ENCODE measurements around the gene MBL2.

MBL2 gene

DNA sequence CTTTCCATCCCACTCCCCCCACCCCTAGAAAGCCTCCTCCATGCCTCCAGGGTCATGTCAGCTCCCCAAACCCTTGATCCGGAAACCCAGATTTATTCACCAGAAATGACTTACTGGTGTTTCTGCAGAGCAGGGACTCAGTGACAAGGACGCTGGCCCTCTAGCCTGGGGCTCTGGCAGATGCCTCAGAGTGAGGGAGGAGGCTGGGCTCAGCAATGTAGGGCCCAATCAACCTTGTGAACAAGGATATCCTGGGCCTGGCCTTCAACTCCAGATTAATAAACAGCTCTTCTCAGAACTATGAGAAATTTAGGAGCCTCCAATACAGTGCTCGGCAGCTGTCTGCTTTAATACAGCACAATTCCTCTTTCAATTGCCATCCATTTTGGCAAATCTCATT is at the start of gene MBL2:
MBL2 (minus strand) TSS at position 162 of the 400 bp plus-strand sequence. CDS start 1,149 bp downstream, outside the sequence.
- no peak for DNase-seq

GRCh38 chr10:52820309-52820708 is 47.7 kb upstream of the MBL2 start:
- no peak for DNase-seq

- no peak for DNase-seq
Measured at GRCh38 chr10:52818019-52818418, 45.4 kb upstream of the MBL2 start.

DNA sequence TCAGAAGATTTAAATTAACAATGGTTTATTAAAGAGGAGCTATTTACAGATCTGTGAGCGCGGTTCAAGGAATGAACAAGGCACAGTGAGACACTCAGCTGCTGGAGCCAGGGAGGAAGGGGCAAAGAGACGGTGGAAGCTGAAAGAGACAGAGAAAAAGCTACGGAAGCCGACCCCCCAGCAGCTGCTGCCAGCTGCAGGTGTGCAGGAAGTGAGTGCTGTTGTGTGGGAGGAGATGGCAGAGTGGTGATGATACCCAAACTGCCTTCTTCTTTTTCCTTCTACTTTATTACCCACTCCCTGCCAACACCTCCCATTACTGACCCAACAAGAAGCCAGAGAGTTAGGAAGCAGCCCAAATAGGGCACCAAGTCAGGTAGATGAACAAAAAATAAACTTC is 41.9 kb upstream of the MBL2 start:
- DNase-seq: no peak

GRCh38 chr10:52811776-52812175 is 39.2 kb upstream of the MBL2 start:
- no peak for DNase-seq

DNA sequence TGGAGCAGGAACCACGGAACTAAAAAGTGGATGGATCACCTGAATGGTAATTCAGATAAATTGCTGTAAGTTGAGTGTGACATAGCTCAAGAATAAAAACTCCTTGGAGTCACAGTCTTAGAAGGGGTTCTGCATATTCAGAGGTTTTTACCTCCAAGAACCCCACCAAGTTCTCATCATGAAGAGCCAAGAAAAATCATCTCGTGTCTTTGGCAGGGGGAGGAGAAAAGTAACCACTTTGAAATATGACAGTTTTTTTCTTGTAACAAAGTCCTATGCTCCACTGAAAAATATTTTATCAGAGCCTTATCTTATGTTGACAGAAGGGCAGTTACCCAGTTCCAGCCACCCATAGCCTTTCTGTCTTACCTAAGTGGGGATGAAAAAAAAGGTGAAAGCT is 38.2 kb upstream of the MBL2 start:
- no peak for DNase-seq

- DNase-seq: no peak
Measured at GRCh38 chr10:52807803-52808202, 35.2 kb upstream of the MBL2 start.

GRCh38 chr10:52805414-52806285 is 33.1 kb upstream of the MBL2 start:
- DNase-seq: no peak

- DNase-seq: no peak
Measured at GRCh38 chr10:52801947-52802346, 29.4 kb upstream of the MBL2 start.

DNA sequence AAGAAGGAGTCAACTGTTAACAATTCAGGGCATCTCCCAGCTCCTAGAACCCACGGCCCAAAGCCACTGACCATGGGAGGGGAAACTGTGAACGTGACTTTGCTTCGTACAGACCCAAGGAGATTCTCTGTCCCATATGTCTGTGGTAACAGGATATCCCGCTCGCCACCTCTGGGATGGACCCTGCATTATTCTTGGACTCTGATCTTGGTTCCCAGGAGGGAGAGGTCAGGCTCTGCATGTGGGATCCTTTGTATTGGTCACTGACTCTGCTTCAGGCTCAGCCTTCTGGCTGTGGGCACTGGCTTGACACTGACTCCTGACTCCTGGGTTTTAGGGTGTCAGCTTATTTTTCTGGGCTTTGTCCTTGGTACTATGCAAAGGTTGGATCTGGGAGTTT is 13.5 kb upstream of the MBL2 start:
- DNase-seq: no peak

- DNase-seq: no peak
Measured at GRCh38 chr10:52785418-52785817, 12.8 kb upstream of the MBL2 start.

DNA sequence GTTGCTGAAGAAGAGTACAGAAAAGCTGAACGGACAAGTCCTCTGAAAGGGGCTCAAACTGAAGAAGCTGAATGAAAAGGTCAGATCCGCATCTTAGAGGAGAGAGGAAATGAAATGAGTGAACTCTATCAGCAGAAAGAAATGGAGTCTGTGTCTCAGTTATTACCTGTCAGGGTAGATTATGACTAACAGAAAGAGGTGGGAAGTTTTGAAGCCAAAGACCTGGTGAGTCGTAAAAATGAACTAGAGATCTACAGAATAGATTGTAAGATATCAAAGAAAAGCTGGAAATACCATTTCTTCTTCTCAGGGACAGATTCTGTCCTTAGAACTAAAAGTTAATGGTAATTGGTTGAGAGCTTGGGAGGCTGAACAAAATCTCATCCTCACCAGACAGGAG is 11.1 kb upstream of the MBL2 start:
- no peak for DNase-seq

- no peak for DNase-seq
Measured at GRCh38 chr10:52782554-52782953, 10.0 kb upstream of the MBL2 start.

DNA sequence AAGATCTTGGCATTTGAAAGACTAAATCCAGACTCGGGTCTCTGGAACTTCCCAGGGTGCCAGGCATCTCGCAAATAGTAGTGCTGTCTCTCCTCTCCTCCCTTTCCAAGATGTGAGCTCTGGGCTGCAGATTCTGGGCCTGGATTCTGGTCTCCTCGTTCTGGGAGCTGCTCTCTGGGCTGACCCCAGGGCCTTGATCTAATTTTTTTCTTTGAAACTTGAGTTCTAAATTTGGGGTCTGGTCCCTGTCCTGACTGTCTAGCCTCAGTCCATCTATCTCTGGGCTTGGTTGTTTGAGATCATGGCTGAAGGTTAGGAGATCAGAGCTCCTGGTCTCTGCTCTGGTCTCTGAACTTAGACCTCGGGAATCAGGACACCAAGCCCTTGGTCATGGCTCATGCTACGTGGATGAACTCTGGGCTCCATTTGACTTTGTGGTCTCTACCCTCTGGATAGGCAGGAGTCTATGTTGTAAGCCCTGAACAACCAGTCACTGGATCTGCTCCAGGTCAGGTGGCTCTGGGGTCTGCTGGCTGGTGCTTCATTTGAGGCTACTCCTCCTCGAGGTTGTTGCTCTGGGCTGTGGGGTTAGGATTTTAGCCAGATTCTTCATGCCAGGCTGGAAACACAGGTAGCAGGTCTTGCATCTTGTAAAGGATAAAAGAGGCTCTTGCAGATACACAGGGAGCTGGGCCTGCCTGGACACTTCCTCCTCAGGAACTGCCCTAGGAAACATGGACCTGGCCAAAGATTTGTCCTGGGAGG is 8.0 kb upstream of the MBL2 start:
- DNase-seq: no peak

DNA sequence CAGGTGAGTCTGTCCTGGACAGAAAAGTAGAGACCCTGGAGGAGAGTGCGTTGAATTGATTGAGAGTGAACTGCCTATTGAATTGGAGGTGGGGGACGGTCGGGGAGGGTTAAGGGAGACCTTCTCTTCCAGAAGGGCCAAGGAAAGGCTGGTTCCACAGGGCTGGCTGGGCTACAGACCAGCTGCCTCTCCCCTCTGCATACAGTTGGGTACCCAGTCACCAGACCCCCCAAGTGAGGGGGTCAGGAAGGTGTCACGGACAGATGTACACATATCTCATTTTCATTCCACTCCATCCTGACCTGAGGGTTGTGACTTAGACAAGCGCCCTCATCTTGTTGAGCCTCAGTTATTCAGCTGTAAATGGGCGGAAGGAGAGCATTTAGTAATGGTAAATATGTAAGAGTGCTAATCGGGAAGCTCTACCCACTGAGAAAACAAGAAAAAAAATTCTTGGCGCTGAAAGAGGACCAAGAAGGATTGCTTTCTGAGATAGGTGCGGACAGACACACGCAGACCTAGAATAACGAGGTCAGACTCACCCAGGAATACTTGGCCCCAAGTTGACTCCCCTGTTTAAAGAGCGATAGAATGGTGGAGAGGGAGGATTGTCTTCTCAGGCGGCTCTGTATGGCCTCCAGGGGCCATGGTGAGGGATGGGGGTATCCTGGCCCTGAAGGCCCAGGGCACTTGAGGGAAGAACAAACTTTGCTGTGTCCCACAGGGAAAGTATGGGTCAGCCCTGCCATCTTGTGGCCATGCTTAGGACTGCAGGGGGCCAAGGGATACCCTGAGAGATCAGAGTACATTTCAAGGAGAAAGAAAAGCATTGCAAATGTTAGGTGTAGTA is 7.2 kb upstream of the MBL2 start:
- no peak for DNase-seq

DNA sequence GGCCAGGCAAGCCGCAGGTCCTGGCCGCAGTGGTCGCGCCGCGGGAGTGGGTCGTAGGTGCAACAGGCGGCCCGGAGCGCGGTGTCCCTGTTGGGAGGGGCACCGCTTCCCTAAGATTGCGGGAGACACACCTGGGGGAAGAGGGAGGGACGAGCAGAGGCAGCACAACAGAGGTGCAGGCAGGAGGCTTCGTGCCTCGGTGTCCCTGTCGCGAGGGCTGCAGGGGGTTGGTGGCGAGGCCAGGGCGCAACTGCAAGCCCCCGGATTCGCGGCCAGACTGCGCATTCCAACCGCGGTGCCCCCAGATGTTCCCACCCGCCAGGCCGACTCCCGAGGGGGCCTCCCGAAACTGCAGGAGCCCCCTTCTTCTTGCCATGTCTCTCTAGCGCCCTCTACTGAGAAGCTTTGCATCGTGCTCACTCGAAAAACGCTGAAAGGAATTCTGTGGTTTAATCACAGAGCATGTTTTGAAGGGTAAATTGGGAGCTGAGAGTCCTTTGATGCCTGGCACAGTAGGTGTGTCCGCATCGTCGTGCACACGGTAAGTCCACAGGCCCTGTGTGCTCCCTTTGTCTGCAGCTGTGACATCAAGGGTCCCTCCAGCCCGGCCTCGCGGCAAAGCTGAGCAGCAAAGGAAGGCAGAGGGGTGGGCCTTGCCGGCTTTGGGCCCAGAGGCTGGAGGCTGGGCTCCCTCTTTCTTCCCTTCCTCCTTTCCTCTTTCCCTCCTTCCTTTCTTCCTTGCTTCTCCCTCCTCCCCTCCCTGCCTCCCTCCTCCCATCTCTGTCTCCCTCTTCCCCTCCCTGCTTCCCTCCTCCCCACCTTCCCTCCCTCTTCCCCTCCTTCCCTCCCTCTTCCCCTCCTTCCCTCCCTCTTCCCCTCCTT is 6.2 kb upstream of the MBL2 start:
- DNase-seq: no peak

- no peak for DNase-seq
Measured at GRCh38 chr10:52777414-52777813, 4.8 kb upstream of the MBL2 start.

DNA sequence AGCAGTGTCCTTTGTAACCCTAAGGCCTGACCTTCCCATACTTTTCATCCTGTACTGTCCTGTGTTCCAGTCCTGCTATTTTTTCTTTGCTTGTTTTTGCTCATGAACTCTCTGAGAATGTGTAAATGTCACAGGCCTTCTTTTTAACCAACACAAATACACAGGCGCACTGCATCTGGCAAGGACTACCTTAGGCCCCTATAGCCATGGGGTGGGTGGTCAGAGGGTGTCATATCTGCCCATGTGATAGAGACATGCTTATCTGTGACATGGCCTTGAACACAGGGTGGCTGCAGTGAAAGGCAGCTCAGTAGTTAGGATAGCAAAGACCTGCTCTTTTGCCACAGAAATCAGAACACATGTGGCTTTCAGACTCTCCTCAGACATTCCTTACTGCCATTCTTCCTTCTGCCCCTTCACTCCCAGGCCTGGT is 3.9 kb upstream of the MBL2 start:
- DNase-seq: no peak

DNA sequence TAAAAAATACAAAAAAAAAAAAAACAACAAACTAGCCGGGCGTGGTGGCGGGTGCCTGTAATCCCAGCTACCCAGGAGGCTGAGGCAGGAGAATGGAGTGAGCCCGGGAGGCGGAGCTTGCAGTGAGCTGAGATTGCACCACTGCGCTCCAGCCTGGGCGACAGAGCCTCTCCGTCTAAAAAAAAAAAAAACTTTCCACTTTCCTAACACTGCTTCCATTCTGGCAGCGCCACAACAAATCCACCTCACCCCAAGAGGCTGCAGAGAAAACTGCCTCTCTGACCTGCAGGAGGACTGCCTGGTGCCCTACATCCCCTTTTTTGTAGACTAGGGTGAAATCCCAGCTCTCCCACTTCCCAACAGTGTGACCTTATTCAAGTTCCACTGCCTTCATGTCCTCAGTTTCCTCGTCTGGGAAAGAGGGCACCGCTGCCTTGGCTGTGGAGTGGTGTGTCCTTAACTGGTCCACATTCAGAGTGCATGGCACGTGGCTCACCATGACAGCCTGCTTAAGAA is 2.6 kb upstream of the MBL2 start:
- DNase-seq: no peak

GRCh38 chr10:52774600-52775106 is 2.1 kb upstream of the MBL2 start:
- DNase-seq: no peak

GRCh38 chr10:52774182-52774581 is 1.6 kb upstream of the MBL2 start:
- DNase-seq: no peak
